Measurements from ENCODE around the gene HEATR5B. TPM values are rescaled to one million over a fixed set of nuclear protein-coding genes. Genes with fewer than 3 reads are reported as not detected.

HEATR5B gene
- 10 to 100 TPM; 18.3 to 25.9 (median 22.9) TPM for polyA plus RNA-seq (ENCODE audit: insufficient read length in 4 of 4)

DNA sequence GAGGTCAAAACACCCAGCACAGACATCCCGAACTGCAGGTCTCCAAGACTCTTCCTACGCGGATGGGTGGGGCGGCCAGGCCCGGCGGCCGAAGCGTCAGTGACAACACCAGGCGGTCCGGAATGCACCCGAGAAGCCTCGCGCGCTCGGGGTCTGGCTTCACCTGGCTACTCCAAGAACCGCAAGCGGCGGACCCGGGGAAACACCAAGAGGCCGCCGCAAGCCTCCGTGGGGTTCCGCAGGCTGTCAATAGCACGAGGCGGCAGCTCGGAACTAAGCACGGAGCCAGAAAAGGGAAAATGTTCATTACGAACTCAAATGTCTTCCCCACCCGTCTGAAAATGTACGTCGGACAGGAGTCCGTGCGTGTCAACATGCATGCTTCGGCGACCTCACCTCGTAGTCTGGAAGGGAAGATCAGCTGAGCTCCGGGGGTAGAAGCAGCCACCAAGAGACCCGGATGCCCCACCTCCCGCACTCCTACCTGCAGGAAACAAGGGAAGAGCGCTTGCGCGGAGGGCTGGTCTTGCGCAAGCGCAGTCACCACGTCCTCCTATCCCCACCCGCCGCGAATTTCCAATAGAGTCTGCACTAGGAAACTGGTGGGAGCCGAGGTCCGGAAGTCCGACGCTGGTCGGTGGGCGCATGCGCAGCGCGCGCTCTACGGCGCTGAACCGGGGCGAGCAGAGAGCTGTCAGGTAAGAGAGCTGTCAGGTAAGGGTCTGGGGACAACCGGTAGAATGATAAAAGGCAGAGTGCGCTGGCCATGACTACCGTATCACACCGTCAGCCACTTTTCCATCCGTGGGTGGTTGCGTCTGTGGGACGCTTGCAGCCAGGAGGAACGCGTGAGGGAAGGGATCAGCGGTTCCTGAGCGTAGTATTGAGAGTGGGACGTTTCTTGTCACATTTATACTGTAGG is at the start of gene HEATR5B, which contains the start of gene GPATCH11:
TSS of gene HEATR5B (minus strand) at position 500 of the 922 bp plus-strand sequence. CDS start 958 bp downstream, outside the sequence.
TSS of gene GPATCH11 (plus strand) at position 646 of the 922 bp plus-strand sequence. CDS start 3,864 bp downstream, outside the sequence.
- DNase-seq (ENCODE audit: low read depth in 4 of 4, low spot score in 2 of 4) = peak; percentile 89 to 97 (median 94)

DNA sequence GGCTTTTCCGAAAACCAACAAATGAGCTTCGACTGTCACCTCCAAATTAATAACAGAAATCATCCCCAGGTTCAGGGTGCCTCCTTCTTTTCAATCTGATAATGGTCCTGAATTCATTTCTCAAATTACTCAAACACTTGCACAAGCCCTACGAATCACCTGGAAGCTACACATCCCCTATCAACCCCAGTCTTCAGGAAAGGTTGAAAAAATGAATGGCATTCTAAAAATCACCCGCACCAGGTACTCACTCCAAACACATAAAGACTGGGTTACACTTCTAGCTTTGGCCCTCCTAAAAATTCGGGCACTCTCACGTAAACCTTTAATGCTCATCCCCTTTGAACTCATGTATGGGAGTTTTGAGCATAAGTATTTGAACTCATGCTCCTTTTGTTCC is 48.7 kb upstream of the HEATR5B start:
- DNase-seq (ENCODE audit: low read depth in 4 of 4, low spot score in 2 of 4) = no peak

DNA sequence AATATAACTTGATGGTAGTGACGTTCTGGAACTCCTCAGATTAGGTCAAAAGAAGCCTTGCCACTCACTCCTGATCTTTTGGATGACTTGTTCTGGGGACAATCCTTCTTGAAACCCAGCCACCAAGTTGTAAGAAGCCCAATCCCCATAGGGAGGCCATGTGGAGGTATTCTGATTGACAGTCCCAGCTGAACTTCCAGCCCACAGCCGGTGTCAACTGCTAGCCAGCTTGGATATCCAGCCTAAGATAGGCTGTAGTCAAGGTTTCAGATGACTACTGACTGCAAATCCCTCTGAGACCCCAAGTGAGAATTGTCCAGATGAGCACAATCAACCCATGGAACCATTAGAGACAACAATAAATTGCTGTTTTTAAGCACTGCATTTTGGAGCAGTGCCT is 41.2 kb upstream of the HEATR5B start:
- no peak for DNase-seq (ENCODE audit: low read depth in 4 of 4, low spot score in 2 of 4)

DNA sequence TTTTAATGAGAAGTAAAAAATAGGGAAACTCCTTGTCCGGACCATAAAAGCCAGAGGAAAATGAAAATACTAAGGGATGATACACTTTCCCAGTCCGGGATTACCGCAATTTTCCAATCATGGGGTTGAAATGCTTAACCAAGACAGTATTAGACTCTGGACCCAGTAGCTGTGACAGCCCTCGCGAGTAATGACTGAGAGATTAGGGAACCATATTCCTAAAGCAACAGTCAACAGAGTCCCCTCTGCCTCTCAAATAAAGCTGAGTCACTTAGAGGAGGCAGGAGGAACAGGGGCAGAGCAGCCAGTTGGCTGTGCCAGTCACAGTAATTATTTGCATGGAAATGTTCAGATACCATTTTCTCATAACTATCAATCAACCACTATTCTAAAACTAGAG is 35.0 kb upstream of the HEATR5B start:
- DNase-seq (ENCODE audit: low read depth in 4 of 4, low spot score in 2 of 4) = no peak

DNA sequence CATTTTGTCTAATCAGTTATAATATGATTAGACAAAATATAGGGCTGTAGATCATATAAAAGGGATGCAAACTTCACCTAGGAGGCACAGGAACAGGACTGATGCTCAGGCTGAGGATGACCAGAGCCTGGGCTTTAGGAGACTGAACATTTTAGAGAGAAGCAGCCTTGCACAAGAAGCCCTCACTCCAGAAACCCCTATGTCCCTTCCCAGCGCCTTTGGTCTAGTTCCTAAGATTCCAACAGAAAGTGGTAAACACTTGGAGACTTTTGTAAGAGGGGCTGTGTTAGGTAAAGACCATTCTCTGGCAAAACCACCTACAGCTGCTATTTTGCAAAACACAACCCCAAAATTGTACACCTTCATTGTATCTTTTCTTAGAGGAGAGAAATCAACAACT is 33.4 kb upstream of the HEATR5B start:
- no peak for DNase-seq (ENCODE audit: low read depth in 4 of 4, low spot score in 2 of 4)

DNA sequence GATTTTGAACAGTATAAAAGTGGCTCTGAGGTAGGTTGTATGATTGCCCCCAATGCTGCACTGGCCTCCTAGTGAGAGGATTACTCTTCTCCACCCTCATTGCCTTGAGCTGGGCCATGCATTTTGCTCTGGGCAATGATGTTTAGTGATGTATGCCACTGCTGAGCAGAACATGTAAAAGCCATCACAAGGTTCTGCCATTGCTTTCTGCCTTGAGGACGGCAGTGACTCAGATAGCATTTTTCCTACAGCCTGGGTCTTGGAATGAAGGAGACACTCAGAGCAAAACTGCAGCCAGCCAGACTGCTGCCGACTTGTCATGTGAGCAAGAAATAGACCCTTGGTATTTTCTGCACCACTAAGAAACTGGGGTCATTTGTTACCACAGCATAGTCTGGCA is 27.8 kb upstream of the HEATR5B start:
- DNase-seq (ENCODE audit: low read depth in 4 of 4, low spot score in 2 of 4) = no peak

DNA sequence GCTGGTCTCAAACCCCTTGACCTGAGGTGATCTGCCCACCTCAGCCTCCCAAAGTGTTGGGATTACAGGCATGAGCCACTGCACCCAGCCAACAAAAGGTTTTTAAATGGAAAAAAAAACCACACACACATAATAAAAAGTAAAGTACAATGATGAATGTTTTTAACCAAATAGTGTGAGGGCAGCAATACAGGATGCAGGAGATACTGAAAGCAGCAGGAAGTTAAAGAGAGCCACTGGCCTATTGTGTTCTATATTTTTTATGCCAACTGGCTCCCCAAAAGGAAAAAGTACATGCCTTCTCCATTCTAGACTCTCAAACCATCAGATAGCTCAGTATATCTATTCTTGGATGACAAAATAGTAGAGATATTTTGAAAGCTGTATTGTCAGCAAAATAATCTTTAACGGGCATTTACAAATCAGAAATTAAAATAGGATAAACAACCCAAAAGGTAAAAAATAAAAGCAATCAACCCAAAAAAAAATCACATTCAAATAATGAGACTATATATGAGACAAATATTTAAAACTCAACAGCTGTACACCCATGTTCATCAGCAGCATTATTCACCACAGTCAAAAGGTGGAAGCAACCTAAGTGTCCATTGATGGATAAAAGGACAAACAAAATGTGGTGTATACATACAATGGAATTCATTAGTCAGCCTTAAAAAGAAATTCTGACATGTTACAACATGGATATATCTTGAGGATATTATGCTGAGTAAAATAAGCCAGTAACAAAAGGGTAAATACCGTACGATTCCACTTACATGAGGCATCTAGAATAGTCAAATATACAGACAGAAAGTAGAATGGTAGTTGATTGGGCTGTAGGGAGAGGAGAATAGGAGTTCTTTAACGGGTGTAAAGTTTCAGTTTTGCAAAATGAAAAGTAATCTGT is 26.4 kb upstream of the HEATR5B start:
- DNase-seq (ENCODE audit: low read depth in 4 of 4, low spot score in 2 of 4) = no peak

DNA sequence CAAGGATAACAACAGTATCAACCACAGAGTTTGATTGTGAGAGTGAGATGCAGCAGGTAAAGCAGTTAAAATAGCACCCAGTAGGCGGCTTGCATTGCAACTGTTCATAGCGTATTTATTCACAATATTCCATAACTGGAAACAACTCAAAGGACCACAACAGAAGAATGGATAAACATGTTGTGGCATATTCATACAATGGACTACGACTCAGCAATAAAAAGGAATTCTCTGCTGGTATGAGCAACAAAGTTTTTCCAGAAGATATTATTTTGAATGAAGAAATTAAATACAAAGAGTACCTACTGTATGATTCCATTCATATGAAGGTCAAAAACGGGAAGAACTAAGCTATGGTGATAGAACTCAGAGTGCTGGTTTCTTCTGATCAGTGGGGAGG is 25.4 kb upstream of the HEATR5B start:
- no peak for DNase-seq (ENCODE audit: low read depth in 4 of 4, low spot score in 2 of 4)

DNA sequence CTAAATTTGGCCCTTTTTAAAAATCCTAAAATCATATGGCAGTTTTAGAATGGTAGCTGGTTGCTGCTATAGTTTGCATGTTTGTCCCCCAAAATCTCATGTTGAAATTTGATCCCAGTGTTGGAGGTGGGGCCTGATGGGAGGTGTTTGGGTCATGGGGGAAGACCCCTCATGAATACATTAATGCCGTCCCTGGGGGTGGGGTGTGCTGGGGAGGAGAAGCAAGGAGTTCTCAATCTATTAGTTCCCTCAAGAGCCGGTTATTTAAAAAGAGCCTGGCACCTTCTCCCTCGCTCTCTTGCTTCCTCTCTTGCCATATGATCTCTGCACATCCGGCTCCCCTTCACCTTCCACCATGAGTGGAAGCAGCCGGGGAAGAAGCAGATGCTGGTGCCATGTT is 21.0 kb upstream of the HEATR5B start:
- no peak for DNase-seq (ENCODE audit: low read depth in 4 of 4, low spot score in 2 of 4)

DNA sequence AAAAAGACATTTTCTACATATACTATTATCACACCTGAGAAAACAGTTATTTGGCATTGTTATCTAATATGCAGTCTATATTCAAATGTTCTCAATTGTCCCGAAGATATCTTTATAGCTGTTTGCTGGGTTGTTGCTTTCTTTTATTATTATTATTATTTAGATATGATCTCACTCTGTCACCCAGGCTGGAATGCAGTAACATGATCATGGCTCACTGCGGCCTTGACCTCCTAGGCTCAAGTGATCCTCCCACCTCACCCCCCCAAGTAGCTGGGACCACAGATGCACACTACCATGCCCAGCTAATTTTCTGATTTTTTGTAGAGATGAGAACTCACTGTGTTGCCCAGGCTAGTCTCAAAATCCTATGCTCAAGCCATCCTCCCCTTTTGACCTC is 20.0 kb upstream of the HEATR5B start:
- DNase-seq (ENCODE audit: low read depth in 4 of 4, low spot score in 2 of 4) = no peak

DNA sequence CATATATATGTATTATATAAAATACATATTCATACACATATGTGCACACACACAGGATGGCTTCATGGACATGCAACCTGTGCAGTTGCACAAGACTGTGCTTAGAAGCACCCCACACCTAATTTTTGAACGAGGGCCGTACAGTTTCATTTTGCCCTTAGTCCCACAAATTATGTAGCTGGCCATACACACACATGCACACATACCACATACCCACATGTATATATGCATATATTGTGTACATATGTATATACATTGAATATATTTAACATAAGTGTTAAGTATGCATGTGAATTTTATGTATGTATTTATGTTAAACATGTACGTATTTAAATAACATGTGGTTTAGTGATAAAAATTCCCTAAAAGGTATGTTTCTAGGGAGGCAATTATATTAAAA is 18.4 kb upstream of the HEATR5B start:
- DNase-seq (ENCODE audit: low read depth in 4 of 4, low spot score in 2 of 4) = no peak

DNA sequence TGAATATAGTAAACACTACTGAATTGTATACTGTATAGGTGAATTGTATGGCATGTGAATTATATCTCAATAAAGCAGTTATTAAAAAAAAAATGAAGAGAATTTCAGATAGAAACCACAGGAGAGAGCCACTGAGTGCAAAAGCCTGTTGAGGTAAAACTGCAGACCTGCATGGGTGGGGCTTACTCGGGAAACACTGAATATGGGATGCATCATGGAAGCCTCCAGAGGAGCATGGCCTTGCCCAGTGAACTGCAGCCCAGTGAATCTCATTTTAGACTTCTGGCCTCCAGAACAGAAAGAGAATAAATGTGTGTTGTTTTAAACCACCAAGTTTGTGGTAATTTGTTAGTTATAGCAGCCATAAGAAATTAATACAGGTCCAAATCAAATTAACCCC is 15.9 kb upstream of the HEATR5B start:
- no peak for DNase-seq (ENCODE audit: low read depth in 4 of 4, low spot score in 2 of 4)

DNA sequence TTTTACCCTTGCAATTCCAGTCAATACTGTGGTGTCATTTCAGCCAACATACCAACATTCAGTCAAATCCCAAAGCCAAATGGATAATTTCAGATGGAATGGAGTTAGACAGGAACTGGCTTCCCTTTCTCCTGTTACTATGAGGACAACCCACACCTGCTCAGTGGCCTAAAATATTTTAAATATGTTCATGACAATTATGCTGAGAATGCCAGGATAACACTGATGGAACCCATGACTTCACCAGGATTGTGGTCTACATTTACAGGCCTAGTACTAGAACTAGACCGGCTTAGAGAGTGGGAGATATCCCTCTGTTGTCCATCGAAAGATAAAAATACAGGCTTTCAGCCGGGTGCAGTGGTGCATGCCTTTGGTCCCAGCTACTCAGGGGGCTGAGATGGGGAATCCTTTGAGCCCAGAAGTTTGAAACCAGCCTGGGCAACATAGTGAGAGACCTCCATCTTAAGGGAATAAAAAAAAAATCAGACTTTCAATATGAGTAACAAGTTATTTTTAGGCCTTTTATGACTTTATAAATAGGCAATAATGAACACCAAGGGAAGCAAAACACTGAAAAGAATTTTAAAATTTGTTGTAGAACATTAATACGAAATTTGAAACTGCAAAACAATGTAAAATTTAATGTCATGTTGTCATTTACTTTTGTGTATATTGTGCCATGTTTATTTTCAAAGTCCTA is 14.4 kb upstream of the HEATR5B start:
- DNase-seq (ENCODE audit: low read depth in 4 of 4, low spot score in 2 of 4) = no peak

DNA sequence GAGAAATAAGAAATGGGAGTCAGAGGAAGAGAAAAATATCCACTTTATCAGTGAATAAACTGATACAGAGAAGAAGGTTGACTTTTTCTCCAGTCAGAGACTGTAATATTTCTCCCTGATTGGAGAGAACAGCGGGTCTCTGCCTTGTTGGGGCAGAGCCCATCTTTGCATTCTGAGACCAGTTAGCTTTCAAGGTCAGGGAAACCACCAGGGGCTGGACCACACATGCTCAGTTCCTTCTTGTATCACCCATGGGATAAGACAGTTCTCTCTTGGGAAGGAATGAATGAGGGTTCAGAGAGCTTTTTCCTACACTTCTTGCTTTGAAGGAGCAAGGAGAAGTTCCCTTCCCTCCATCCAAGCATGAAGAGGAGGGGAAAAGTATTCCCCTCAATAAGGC is 12.4 kb upstream of the HEATR5B start:
- DNase-seq (ENCODE audit: low read depth in 4 of 4, low spot score in 2 of 4) = no peak

DNA sequence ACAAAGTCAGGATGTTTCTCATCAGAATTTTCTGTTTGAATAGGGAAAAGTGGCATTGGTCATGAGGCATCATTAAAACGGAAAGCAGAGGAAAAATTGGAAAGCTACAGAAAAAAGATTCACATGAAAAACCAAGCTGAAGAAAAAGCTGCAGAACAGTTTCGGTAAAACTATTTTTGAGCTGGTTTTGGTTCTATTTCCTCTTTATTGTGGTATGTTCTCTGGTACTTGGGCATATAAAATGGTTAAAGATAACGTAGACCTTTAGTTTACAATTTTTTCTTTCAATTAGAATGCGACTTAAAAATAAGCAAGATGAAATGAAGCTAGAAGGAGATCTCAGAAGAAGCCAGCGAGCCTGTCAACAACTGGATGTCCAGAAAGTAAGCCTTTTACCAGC is 7.7 kb upstream of the HEATR5B start:
- no peak for DNase-seq (ENCODE audit: low read depth in 4 of 4, low spot score in 2 of 4)

DNA sequence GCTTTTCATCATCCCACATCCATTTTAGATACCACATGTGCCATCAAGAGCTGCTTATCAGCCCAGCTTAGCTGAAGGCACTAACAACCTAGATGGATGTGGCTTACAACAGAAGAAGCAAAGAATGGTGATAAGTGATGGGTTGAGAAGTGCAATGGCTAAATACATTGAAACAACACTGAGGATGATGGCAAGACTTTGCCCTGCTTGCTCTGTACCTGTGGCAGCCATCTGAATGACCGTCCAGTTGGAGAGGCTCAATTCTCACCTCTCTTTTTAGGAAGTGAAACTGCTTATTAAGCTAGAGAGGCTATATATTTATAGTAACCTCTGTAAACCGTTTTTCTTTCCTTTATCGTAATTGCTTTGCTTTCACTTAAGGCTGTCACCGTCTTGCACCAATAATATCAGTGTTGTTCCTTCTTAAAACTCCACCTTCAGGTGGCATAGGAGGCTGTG is 5.9 kb upstream of the HEATR5B start:
- DNase-seq (ENCODE audit: low read depth in 4 of 4, low spot score in 2 of 4) = no peak

DNA sequence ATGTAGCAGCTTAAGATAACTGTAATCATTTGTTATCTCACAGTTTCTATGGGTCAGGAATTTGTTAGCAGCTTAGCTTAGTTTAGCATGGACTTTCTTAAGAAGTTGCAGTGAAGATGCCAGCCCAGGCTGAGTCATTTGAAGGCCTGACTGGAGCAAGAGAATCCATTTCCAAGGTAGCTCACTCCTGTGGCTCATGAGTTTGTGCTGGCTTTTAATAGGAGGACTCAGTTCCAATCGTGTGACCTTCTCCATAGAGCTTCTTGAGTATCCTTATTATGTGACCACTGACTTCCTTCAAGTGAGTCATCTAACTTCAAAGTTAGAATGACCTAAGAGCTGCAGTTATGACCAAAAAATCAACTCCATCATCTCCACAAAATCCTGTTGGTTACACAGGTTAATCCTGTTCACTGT is 1.6 kb upstream of the HEATR5B start:
- no peak for DNase-seq (ENCODE audit: low read depth in 4 of 4, low spot score in 2 of 4)

DNA sequence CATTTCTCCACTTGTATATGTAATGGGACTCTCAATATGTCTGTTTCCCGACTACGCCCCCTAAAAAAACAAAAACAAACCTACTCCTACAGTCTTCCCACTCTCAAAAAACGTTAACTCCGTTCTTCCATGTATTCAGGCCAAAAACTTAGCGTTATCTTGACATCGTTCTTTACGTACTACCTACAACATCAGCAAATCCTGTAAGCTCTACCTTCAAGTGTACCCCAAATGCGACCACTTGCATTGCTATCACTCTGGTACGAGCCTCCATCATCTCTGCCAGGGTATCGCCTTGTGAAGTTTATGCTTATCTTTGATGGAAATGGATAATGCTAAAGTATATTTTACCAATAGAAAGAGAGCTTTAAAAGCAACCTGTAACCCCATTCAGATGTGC is 625 bp upstream of the HEATR5B start:
- no peak for DNase-seq (ENCODE audit: low read depth in 4 of 4, low spot score in 2 of 4)

DNA sequence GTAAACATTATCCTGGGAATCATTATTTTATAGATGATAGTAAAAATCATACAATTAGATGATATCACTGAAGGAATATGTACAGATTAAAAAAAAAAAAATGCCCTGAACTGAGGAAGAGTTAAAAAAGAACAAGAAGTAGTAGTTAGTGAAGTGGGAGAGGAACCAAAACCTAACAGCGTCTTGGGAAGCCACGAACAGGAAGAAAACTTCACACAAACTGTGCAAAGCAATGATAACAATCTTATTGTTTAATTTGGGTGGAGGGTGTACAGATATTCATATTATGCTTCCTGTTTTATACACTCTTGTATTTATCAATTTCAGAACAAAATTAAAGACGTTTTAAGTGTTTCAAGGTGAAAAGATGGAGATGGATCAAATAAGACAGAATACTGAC is 3.5 kb downstream of the HEATR5B start:
- no peak for DNase-seq (ENCODE audit: low read depth in 4 of 4, low spot score in 2 of 4)

DNA sequence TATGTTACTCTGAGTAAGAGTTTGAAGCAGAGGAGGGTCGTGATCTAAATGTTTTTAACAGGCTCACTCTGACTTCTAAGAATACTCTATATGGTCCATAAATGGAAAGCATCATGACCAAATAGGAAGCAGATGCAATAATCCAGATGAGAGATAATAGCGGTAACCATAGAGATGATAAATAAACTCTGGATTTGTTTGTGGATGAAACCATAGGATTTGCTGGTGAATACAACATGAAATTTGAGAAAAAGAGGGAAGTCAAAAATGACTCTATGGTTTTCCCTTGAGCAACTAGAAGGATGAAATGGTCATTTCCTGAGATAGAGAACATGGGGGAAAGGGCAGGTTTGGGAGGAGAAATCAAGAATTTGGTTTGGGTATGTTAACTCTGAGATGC is 3.9 kb downstream of the HEATR5B start:
- no peak for DNase-seq (ENCODE audit: low read depth in 4 of 4, low spot score in 2 of 4)

DNA sequence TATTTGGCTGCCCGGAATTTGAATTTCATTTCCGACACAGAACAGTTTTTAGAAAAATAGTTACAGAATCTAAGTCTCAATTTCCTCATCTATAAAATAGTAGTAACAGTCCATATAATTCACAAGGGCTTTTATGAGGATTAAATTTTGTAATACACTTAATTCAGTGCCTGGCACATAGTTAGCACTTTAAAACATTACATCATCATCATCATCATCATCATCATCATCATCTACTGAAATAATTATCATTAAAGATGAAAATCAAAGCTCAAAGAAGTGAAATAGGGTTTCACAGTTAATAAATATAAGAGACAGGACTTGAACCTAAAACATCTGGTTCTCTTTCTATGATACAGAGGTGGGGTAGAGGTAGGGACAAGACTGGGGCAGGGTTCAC is 13.2 kb downstream of the HEATR5B start:
- no peak for DNase-seq (ENCODE audit: low read depth in 4 of 4, low spot score in 2 of 4)
